Measurements from ENCODE around the gene ARSJ.

DNA sequence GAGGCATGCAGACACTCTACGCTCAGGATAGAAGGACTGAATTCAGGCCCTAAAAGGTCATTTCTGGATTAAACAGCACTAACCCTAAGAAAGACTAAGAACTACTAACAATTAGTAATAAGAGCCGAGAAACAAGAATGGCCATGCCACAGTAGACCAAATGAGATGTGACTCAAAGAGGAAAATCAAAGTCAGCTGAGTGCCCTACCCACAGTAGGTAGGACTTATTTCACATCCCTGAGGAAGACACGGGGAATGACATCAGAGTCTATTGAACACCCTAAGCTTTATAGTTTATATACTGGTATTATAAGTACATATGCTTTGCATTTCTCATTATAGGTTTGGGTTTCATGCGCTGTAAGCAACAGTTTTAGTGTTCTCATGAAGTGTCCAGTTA is 2.7 kb upstream of the ARSJ start:
- TF ChIP-seq EZH2 (IDR thresholded peaks at IDR 0.05; ENCODE audit: borderline replicate concordance, low read length): no peak
- TF ChIP-seq, protein P1, sequence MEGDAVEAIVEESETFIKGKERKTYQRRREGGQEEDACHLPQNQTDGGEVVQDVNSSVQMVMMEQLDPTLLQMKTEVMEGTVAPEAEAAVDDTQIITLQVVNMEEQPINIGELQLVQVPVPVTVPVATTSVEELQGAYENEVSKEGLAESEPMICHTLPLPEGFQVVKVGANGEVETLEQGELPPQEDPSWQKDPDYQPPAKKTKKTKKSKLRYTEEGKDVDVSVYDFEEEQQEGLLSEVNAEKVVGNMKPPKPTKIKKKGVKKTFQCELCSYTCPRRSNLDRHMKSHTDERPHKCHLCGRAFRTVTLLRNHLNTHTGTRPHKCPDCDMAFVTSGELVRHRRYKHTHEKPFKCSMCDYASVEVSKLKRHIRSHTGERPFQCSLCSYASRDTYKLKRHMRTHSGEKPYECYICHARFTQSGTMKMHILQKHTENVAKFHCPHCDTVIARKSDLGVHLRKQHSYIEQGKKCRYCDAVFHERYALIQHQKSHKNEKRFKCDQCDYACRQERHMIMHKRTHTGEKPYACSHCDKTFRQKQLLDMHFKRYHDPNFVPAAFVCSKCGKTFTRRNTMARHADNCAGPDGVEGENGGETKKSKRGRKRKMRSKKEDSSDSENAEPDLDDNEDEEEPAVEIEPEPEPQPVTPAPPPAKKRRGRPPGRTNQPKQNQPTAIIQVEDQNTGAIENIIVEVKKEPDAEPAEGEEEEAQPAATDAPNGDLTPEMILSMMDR (IDR thresholded peaks at IDR 0.05; ENCODE audit: low read length): no peak
